SK-N-SH treated with all-trans-retinoic acid at 6 μM for 48 hours (cell line): ENCODE results near the gene PAXX.

Source experiments
- ESRRG ChIP-seq: fragments of 250-450 bp; sonication (Bioruptor Pico); IDR thresholded peaks from 2 replicates; pipeline ENCODE4 v1.6.1; 2021; ENCODE audit warnings: mild to moderate bottlenecking
- PPARA ChIP-seq: fragments of 250-450 bp; sonication (Bioruptor Pico); IDR thresholded peaks from 2 replicates; pipeline ENCODE4 v1.5.0; 2020; ENCODE audit warnings: mild to moderate bottlenecking, borderline replicate concordance
- RARB ChIP-seq: fragments of 250-450 bp; sonication (Bioruptor Pico); IDR thresholded peaks from 2 replicates; pipeline ENCODE4 v1.8.0; 2021; ENCODE audit warnings: mild to moderate bottlenecking, moderate library complexity
- ZFP30 ChIP-seq: fragments of 450-650 bp; formaldehyde crosslinking; IDR thresholded peaks from 2 replicates; pipeline ENCODE4 v1.5.0; 2022; ENCODE audit warnings: mild to moderate bottlenecking, moderate library complexity
- ZNF70 ChIP-seq: fragments of 450-650 bp; formaldehyde crosslinking; IDR thresholded peaks from 2 replicates; pipeline ENCODE4 v1.5.0; 2020; ENCODE audit warnings: mild to moderate bottlenecking, moderate library complexity
- ZNF8 ChIP-seq: fragments of 450-650 bp; formaldehyde crosslinking; IDR thresholded peaks from 2 replicates; pipeline ENCODE4 v1.5.0; 2020; ENCODE audit warnings: mild to moderate bottlenecking, moderate library complexity
- TF ChIP-seq, protein P1 (sequence below): fragments of 250-450 bp; sonication (Bioruptor Pico); IDR thresholded peaks from 2 replicates; pipeline ENCODE4 v1.5.1; 2020; ENCODE audit warnings: low read depth, mild to moderate bottlenecking, moderate library complexity

GRCh38 chr9:137020771-137021567 is 28.7 kb downstream of the PAXX start:
- TF ChIP-seq, protein P1, sequence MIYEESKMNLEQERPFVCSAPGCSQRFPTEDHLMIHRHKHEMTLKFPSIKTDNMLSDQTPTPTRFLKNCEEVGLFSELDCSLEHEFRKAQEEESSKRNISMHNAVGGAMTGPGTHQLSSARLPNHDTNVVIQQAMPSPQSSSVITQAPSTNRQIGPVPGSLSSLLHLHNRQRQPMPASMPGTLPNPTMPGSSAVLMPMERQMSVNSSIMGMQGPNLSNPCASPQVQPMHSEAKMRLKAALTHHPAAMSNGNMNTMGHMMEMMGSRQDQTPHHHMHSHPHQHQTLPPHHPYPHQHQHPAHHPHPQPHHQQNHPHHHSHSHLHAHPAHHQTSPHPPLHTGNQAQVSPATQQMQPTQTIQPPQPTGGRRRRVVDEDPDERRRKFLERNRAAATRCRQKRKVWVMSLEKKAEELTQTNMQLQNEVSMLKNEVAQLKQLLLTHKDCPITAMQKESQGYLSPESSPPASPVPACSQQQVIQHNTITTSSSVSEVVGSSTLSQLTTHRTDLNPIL (CRISPR knock-in tag): no peak
- TF ChIP-seq ZFP30 (CRISPR knock-in tag) (no peak), ZNF8 (CRISPR knock-in tag) (no peak), ESRRG (CRISPR knock-in tag) (no peak), ZNF70 (no peak), PPARA (no peak), RARB (CRISPR knock-in tag) (no peak)
